ENCODE data around the gene CYB561A3.

CYB561A3 gene

DNA sequence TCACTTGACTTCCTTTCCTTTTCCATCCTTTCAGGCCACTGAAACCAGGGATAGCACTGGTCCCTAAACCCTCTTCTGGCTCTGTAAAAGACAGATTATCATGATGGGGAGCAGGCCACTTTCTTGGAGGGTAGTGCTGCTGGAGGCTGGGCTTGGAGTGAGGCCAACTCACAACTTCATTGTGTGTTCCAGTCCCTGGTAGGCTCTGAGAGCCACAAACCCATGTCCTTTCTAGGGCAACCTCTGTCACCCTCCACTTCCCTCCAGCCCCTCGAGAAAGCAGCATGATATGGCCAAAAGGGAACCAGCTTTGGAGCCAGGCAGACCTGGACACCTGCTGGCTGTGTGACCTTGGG, 26.3 kb downstream of the CYB561A3 start:
- peaks cover 59% of the 10 kb centered on the region for H3K4me1 Mint-ChIP-seq
- no peaks in the 10 kb centered on the region for H3K9me3 Mint-ChIP-seq
- TF ChIP-seq, protein P1, sequence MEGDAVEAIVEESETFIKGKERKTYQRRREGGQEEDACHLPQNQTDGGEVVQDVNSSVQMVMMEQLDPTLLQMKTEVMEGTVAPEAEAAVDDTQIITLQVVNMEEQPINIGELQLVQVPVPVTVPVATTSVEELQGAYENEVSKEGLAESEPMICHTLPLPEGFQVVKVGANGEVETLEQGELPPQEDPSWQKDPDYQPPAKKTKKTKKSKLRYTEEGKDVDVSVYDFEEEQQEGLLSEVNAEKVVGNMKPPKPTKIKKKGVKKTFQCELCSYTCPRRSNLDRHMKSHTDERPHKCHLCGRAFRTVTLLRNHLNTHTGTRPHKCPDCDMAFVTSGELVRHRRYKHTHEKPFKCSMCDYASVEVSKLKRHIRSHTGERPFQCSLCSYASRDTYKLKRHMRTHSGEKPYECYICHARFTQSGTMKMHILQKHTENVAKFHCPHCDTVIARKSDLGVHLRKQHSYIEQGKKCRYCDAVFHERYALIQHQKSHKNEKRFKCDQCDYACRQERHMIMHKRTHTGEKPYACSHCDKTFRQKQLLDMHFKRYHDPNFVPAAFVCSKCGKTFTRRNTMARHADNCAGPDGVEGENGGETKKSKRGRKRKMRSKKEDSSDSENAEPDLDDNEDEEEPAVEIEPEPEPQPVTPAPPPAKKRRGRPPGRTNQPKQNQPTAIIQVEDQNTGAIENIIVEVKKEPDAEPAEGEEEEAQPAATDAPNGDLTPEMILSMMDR (IDR thresholded peaks at IDR 0.05), result no peak
- H3K27ac Mint-ChIP-seq, result peak overlapping the region; percentile 71
- DNase-seq, result no peak
- H3K4me3 Mint-ChIP-seq, result peak overlapping the region; percentile 44
- H3K36me3 Mint-ChIP-seq (ENCODE audit: low read depth), result peaks cover 14% of the 10 kb centered on the region
- H3K27me3 Mint-ChIP-seq (ENCODE audit: low read depth, poor library complexity), result no peaks in the 10 kb centered on the region

DNA sequence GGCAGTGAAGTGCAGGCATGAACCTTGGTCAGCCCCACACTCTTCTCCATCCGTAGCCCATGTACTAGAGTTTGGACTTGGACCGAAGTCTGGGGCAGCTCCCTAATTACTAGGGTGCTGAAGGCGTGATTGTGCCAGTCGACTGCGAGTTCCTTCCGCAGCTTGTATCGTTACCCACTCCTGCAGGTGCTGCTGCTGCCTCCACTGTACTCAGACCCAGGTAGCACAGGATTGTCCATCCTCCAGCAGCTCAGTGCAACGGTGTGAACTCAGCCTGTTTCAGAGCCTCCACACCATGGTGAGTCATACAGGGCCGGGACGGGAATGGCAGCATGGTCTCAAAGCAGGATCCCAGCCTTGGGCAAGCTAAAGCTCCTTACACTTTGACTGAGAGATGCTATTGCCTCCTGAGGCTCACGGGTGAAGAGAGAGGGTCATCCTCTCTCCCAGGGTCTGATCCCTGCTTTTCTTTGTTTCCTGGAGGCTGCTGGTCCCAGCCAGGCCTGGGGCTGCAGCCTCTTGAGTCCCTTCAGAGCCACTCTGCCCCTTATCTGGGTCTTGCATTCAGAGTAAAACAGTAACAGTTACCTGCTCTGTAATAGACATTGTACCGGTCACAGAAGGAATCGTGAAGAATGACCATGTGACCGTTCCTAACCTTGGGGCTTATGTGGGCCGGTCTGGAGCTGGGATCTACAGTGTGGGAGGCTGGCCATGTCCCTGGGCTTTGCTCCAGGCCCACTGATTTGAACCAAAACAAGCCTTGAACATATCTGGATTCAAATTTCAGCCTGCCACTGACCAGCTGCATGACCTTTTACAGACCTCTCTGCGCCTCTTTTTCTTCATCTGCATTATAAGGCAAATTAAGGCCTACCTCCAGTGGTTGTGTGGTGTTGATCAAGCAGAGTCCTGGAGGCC, 27.0 kb downstream of the CYB561A3 start:
- TF ChIP-seq, protein P1 (IDR thresholded peaks at IDR 0.05), result no peak
- peaks cover 59% of the 10 kb centered on the region for H3K4me1 Mint-ChIP-seq
- peak overlapping the region; percentile 95 for H3K4me3 Mint-ChIP-seq
- no peak for DNase-seq
- peak overlapping the region; percentile 71 for H3K27ac Mint-ChIP-seq
- H3K36me3 Mint-ChIP-seq (ENCODE audit: low read depth), result peaks cover 18% of the 10 kb centered on the region
- no peaks in the 10 kb centered on the region for H3K27me3 Mint-ChIP-seq (ENCODE audit: low read depth, poor library complexity)
- no peaks in the 10 kb centered on the region for H3K9me3 Mint-ChIP-seq

DNA sequence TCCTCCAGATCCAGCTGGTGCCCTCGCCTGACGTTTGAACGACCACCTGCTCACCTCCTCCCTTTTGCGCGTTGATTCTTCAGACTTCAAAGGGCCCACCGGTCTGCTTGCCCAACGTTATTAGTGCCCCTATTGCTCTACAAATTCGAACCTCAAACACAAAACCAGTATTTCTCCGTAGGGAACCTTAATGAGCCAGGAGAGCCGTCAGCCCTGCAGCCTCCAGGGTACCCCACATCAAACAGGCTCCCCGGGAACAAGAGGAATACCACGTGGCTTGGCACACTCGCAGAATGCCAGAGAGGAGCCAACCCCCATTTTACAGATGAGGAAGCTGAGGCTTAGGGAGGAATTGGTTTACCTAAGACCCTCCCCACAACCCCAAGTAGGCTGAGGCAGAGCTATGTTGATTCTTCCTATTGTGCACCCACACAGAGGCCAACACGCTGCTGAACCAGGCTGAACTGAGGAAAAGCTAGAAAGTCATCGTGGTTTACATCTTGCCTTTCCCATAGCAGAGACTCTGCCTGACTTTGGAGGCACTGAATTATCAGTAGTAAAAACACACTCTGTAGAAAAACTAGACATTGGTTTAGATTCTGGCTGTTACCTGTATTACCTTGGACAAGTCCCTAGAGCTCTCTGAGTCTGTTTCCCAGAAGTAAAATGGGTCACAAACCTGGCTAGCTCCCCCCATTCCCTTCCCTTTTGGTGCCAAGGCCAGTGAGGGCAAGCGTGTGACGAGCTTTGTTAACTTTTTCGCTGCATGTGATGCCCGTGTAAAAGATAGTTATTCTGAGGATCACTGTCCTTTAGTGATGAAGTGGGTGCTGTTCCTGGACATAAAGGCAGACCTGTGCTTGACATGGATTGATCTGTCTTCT, 27.9 kb downstream of the CYB561A3 start:
- Mint-ChIP-seq H3K9me3 (no peaks in the 10 kb centered on the region), H3K27ac (peak overlapping the region; percentile 98), H3K36me3 (ENCODE audit: low read depth) (peaks cover 20% of the 10 kb centered on the region), H3K4me3 (peak overlapping the region; percentile 95), H3K4me1 (peaks cover 59% of the 10 kb centered on the region), H3K27me3 (ENCODE audit: low read depth, poor library complexity) (no peaks in the 10 kb centered on the region)
- DNase-seq, result no peak
- TF ChIP-seq, protein P1 (IDR thresholded peaks at IDR 0.05), result no peak

DNA sequence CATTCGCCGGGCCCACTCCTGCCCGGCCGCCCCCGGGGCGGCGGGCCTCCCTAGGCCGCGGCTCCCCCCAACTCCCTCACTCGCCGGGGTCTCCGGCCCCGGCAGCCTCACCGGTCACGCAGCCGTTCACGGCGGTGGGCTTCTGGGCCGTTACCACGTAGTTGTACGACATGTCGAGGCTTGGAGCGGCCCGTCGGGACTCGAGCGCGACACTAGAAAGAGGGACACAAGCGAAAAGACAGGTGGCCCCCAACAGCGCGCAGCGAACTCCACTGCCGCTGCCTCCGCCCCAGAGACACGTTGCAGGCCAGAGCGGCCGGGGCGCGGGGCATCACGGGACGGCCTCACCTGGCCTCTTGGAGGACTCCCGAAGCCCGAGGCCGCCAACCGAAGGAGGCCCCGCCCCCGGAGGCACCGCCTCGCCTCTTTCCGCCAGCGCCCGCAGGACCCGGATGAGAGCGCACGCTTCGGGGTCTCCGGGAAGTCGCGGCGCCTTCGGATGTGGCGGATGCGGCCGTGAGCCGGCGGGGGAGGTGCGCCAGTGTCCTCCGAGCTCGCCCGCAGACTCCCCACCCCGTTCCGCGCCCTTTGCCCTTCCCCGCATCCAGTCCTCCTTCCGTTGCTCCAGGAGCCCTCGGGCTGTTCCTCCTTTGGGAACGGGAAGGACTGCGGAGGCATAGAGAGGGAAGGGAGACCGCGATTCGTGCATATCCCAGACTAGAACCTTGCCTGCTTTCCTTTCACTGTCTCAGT, 28.7 kb downstream of the CYB561A3 start, which contains the start of the genes DDB1 and TKFC:
Gene DDB1, minus strand, starts transcription at position 309 of the 753 bp plus-strand sequence. Its CDS starts 137 bp downstream, at position 172.
Gene TKFC, plus strand, starts transcription at position 432 of the 753 bp plus-strand sequence. CDS start 1,501 bp downstream, outside the sequence.
- peak within 1 kb of the TSS; percentile 98 for H3K27ac Mint-ChIP-seq
- H3K27me3 Mint-ChIP-seq (ENCODE audit: low read depth, poor library complexity), result no peaks in the 10 kb centered on the region
- peaks cover 59% of the 10 kb centered on the region for H3K4me1 Mint-ChIP-seq
- TF ChIP-seq, protein P1 (IDR thresholded peaks at IDR 0.05), result no peak
- peaks cover 20% of the 10 kb centered on the region for H3K36me3 Mint-ChIP-seq (ENCODE audit: low read depth)
- no peaks in the 10 kb centered on the region for H3K9me3 Mint-ChIP-seq
- peak within 1 kb of the TSS; percentile 95 for H3K4me3 Mint-ChIP-seq
- DNase-seq, result peak; percentile 96

DNA sequence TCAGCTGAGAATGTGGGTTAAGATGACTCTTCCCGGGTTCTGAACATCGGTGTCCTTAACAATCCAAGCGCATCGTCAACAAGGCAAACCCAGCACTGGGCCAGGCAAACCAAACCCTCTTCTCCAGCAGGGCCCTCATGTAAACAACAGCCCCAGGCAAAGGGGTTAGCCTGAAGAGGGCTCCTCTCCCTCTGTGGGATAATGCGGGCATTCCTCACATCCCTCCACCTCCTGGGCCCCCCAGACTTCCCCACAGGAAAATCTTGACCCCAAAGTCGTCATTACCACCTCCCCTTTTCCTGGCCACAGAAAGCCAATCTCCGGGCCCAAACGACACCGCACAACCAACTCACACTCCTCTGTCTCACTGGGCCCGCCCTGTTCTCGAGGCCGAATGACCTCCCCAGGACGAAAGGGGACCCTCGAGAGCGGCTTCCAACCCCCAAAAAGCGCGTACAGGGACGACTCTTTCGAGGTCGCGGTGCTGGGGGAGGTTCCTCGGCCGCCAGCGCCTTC, 29.3 kb downstream of the CYB561A3 start:
- peaks cover 25% of the 10 kb centered on the region for H3K36me3 Mint-ChIP-seq (ENCODE audit: low read depth)
- peak overlapping the region; percentile 79 for H3K27ac Mint-ChIP-seq
- TF ChIP-seq, protein P1 (IDR thresholded peaks at IDR 0.05), result no peak
- no peaks in the 10 kb centered on the region for H3K27me3 Mint-ChIP-seq (ENCODE audit: low read depth, poor library complexity)
- H3K9me3 Mint-ChIP-seq, result no peaks in the 10 kb centered on the region
- peak overlapping the region; percentile 95 for H3K4me3 Mint-ChIP-seq
- peaks cover 59% of the 10 kb centered on the region for H3K4me1 Mint-ChIP-seq
- no peak for DNase-seq
